Activated naive CD8-positive, alpha-beta T cell treated with anti-CD3 and anti-CD28 coated beads for 36 hours (primary cell): ENCODE measurements around the gene UVRAG. TPM values are rescaled to one million over a fixed set of nuclear protein-coding genes. Genes with fewer than 3 reads are reported as not detected.

Experiments
- DNase-seq: peaks from one replicate; pipeline ENCODE4 v3.0.0; 2021
- H3K27ac Mint-ChIP-seq: one replicate; pipeline ENCODE4 v1.8.0; 2022; ENCODE audit warnings: mild to moderate bottlenecking, moderate library complexity, mixed read lengths
- H3K27me3 Mint-ChIP-seq: one replicate; pipeline ENCODE4 v1.8.0; 2022; ENCODE audit warnings: mild to moderate bottlenecking, mixed read lengths
- H3K36me3 Mint-ChIP-seq: one replicate; pipeline ENCODE4 v1.8.0; 2021; ENCODE audit warnings: mild to moderate bottlenecking, mixed read lengths
- H3K4me1 Mint-ChIP-seq: one replicate; pipeline ENCODE4 v1.8.0; 2021; ENCODE audit warnings: mixed read lengths
- H3K4me3 Mint-ChIP-seq: one replicate; pipeline ENCODE4 v1.8.0; 2022; ENCODE audit warnings: mild to moderate bottlenecking, moderate library complexity, mixed read lengths
- H3K9me3 Mint-ChIP-seq: one replicate; pipeline ENCODE4 v1.8.0; 2022; ENCODE audit warnings: mixed read lengths
- total RNA-seq, 2 experiments: library from RNA; stranded (reverse); gene quantifications; one replicate each; pipeline ENCODE4 v1.2.3, GENCODE V29; 2021

UVRAG gene
- total RNA-seq, 2 experiments from 2014 or later = 16.8 to 17.7 TPM

GRCh38 chr11:75891947-75892739 lies 77.1 kb downstream of the UVRAG start:
- no peak for DNase-seq
- no peaks in the 10 kb centered on the region for H3K9me3 Mint-ChIP-seq
- H3K4me1 Mint-ChIP-seq = peaks cover 37% of the 10 kb centered on the region
- peaks cover 27% of the 10 kb centered on the region for H3K36me3 Mint-ChIP-seq
- H3K27me3 Mint-ChIP-seq = no peaks in the 10 kb centered on the region
- no peak overlapping the region for H3K4me3 Mint-ChIP-seq
- H3K27ac Mint-ChIP-seq = no peak overlapping the region

GRCh38 chr11:75893251-75893650 lies 78.2 kb downstream of the UVRAG start:
- DNase-seq = no peak
- H3K4me1 Mint-ChIP-seq = peaks cover 38% of the 10 kb centered on the region
- no peak overlapping the region for H3K4me3 Mint-ChIP-seq
- H3K9me3 Mint-ChIP-seq = no peaks in the 10 kb centered on the region
- H3K27ac Mint-ChIP-seq = peak overlapping the region; percentile 14
- H3K36me3 Mint-ChIP-seq = peaks cover 27% of the 10 kb centered on the region
- H3K27me3 Mint-ChIP-seq = no peaks in the 10 kb centered on the region

DNA sequence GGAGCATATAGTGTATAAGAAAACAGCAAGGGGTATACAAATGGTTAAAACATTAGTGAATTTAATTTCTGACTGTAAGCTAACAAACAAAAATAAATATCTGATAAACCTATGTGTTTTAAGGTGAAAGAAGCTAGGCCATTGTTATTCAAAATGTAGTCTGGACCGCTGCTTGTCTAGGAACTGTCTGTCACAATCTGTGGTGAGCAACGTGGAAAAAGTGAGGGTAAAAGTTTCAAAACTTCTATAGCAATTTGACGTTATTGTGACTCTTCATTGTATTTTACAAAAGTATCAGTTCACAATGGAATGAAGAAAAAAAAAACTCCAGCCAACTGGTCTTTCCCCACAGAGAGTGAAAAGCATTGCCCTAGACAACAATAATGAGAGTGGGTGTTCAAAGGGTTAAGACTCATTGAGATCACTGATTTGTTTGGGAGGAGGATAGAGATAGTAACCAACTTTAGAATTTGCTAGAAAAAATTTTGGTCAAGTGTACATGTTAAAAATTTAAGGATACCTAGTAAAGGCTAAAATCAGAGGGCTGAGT lies 79.1 kb downstream of the UVRAG start:
- Mint-ChIP-seq H3K27ac (peak overlapping the region; percentile 10), H3K9me3 (no peaks in the 10 kb centered on the region), H3K36me3 (peaks cover 27% of the 10 kb centered on the region), H3K4me1 (peaks cover 38% of the 10 kb centered on the region), H3K4me3 (no peak overlapping the region), H3K27me3 (no peaks in the 10 kb centered on the region)
- peak; percentile 8 for DNase-seq

- Mint-ChIP-seq H3K4me1 (peaks cover 27% of the 10 kb centered on the region), H3K9me3 (no peaks in the 10 kb centered on the region), H3K36me3 (peaks cover 18% of the 10 kb centered on the region), H3K27me3 (no peaks in the 10 kb centered on the region), H3K4me3 (no peak overlapping the region), H3K27ac (no peak overlapping the region)
- DNase-seq = no peak
Observed at GRCh38 chr11:75896843-75897419, 81.9 kb downstream of the UVRAG start.

DNA sequence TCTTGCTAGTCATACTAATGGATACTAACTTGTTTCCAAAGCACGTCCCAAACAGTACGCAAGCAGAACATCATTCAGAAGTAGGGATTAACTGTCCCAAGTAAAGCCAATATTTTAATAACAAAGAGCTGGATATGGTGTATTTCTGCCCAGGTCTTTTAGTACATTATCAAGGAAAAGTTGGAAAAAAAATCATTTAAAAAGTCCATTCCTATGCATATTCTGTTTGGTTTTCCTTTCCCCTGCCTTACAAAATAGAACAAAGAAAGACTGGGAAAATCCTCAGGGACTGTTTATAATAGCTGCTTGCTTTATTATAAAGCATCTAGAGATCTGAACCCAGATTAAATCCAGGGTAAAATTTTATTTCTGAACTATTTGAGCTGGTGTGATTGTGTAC lies 83.9 kb downstream of the UVRAG start:
- H3K27me3 Mint-ChIP-seq = no peaks in the 10 kb centered on the region
- DNase-seq = no peak
- no peak overlapping the region for H3K4me3 Mint-ChIP-seq
- peaks cover 18% of the 10 kb centered on the region for H3K4me1 Mint-ChIP-seq
- H3K27ac Mint-ChIP-seq = no peak overlapping the region
- H3K9me3 Mint-ChIP-seq = no peaks in the 10 kb centered on the region
- peaks cover 5% of the 10 kb centered on the region for H3K36me3 Mint-ChIP-seq

DNA sequence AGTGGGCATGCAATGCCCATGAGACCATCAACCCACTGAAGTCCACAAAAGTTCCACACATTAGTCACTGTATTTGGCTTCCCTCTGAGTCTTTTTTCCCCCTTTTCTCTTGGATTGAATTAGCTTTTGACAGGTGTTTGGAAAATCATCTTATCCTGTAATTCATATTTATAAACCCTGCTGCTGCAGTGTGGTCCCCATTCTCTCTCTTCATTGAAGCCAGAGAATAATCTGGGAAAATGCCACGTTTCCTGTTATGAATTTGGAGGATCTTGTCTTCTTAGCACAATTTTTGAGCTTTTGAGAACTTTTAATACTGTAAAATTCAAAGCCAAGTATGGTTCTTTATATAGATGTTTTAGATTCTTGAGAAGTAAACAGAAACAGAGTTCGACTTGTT lies 84.8 kb downstream of the UVRAG start:
- Mint-ChIP-seq H3K9me3 (no peaks in the 10 kb centered on the region), H3K36me3 (peaks cover 2% of the 10 kb centered on the region), H3K4me3 (no peak overlapping the region), H3K27me3 (no peaks in the 10 kb centered on the region), H3K27ac (no peak overlapping the region), H3K4me1 (peaks cover 13% of the 10 kb centered on the region)
- DNase-seq = no peak

GRCh38 chr11:75900848-75901247 lies 85.8 kb downstream of the UVRAG start:
- no peaks in the 10 kb centered on the region for H3K9me3 Mint-ChIP-seq
- H3K36me3 Mint-ChIP-seq = peaks cover 2% of the 10 kb centered on the region
- peaks cover 14% of the 10 kb centered on the region for H3K4me1 Mint-ChIP-seq
- H3K27me3 Mint-ChIP-seq = no peaks in the 10 kb centered on the region
- DNase-seq = no peak
- no peak overlapping the region for H3K4me3 Mint-ChIP-seq
- no peak overlapping the region for H3K27ac Mint-ChIP-seq

GRCh38 chr11:75902631-75903030 lies 87.6 kb downstream of the UVRAG start:
- no peaks in the 10 kb centered on the region for H3K27me3 Mint-ChIP-seq
- no peak overlapping the region for H3K27ac Mint-ChIP-seq

DNA sequence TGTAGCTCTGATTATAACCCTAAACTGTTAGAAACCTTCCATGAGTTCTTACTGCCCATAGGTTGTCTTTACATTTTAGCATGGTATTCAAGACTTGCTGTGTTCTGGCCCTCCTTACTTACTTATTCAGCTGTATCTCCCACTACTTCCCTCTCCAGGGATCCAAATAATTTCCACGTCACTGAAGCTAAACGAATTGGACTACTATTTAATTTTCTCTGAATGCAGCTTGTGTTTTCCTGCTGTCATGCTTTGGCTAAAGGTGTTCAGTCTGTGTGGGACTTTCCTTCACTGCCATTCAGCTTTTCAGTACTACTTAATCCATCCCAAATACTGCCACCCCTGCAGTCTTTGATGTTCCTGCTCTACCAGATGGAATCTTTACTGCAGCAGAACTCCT lies 88.3 kb downstream of the UVRAG start:
- H3K4me1 Mint-ChIP-seq = peaks cover 22% of the 10 kb centered on the region
- no peak overlapping the region for H3K4me3 Mint-ChIP-seq
- peaks cover 7% of the 10 kb centered on the region for H3K36me3 Mint-ChIP-seq
- H3K27me3 Mint-ChIP-seq = no peaks in the 10 kb centered on the region
- H3K27ac Mint-ChIP-seq = no peak overlapping the region
- H3K9me3 Mint-ChIP-seq = no peaks in the 10 kb centered on the region
- DNase-seq = no peak

More at GRCh38 chr11:75902631-75903030, 87.6 kb downstream of the UVRAG start:
- H3K4me3 Mint-ChIP-seq = no peak overlapping the region
- H3K9me3 Mint-ChIP-seq = no peaks in the 10 kb centered on the region
- no peak for DNase-seq
- H3K36me3 Mint-ChIP-seq = peaks cover 4% of the 10 kb centered on the region
- H3K4me1 Mint-ChIP-seq = peaks cover 17% of the 10 kb centered on the region

GRCh38 chr11:75905434-75905833 lies 90.4 kb downstream of the UVRAG start:
- DNase-seq = no peak
- H3K4me1 Mint-ChIP-seq = peaks cover 34% of the 10 kb centered on the region
- no peaks in the 10 kb centered on the region for H3K9me3 Mint-ChIP-seq
- H3K4me3 Mint-ChIP-seq = no peak overlapping the region
- no peak overlapping the region for H3K27ac Mint-ChIP-seq
- no peaks in the 10 kb centered on the region for H3K27me3 Mint-ChIP-seq
- H3K36me3 Mint-ChIP-seq = peaks cover 5% of the 10 kb centered on the region

DNA sequence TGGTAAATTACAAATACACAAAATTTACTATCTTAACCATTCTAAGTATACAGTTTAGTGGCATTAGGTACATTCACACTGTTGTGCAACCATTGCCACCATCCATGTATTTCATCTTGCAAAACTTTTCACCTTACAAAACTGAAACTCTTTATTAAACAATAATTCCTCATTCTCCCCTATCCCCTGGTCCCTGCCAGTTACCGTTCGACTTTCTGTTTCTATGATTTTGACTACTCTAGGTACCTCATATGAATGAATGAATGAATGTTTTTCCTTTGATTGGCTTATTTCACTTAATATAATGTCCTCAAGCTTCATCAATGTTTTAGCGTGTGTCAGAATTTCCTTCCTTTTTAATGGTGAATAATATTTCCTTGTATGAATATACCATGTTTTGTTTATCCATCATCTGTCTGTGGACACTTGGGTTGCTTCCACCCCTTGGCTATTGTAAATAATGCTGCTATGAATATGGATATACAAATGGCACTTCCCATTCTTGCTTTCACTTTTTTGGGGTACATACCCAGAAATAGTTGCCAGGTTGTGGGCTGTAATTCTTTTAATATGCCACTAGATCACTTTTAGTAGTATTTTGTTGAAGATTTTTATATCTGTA lies 93.0 kb downstream of the UVRAG start:
- Mint-ChIP-seq H3K27me3 (no peaks in the 10 kb centered on the region), H3K4me1 (peaks cover 32% of the 10 kb centered on the region)

DNA sequence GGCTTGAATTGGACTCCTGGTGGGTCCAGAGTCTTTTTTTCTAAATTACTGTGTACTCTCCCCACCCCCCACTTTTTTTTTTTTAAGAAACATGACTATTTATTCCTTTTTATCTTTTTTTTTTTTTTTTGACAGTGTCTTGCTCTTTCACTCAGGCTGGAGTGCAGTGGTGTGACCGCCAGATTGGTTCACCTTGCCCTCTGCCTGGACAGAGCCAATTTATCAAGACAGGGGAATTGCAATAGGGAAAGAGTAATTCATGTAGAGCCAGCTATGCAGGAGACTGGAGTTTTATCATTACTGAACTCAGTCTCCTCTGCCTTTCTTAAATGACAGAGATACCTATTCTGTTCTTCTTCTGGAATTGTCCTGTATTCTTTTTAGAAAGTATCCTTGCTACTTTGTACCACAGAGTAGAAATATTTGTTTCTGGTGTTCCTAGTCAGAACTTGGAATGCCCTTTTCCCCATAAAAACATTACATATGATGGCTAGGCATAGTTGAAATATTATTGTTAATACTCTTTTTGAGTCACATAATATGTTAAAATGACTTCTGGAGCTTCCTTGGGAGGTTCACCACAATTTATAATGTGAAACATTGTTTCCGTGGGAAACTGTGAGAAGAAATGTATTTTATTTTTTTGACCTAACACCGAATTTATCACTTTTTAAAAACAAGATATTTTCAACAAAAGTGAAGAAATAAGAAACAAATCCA lies 95.6 kb downstream of the UVRAG start:
- Mint-ChIP-seq H3K9me3 (no peaks in the 10 kb centered on the region), H3K27me3 (no peaks in the 10 kb centered on the region), H3K36me3 (peaks cover 20% of the 10 kb centered on the region), H3K4me3 (no peak overlapping the region), H3K4me1 (peaks cover 36% of the 10 kb centered on the region), H3K27ac (no peak overlapping the region)
- DNase-seq = no peak

More for the DNA sequence above, 93.0 kb downstream of the UVRAG start:
- Mint-ChIP-seq H3K9me3 (no peaks in the 10 kb centered on the region), H3K36me3 (peaks cover 17% of the 10 kb centered on the region), H3K4me3 (no peak overlapping the region), H3K27ac (peak overlapping the region; percentile 20)
- DNase-seq = no peak

DNA sequence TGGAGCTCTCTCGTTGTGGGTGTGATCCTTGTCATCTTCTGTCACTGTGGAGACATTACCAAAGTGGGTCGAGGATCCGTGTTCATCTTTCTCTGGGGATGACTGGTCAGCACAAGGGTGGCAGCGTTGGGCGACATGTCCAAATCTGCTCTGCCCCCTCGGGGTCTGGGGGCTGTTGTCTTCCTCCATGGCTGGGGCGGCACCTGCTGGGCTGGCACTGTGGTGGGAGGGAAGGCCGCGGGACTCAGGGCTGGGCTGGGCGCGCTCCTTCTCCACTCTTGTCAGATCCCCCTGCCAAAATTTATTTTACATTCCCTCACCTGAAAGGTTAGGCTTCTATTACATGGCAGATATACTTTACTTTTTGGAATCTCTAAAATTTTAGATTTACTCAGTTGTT lies 96.4 kb downstream of the UVRAG start:
- Mint-ChIP-seq H3K27ac (no peak overlapping the region), H3K9me3 (no peaks in the 10 kb centered on the region), H3K27me3 (no peaks in the 10 kb centered on the region), H3K4me1 (peaks cover 33% of the 10 kb centered on the region), H3K4me3 (no peak overlapping the region), H3K36me3 (peaks cover 22% of the 10 kb centered on the region)
- DNase-seq = no peak

- Mint-ChIP-seq H3K4me1 (peaks cover 15% of the 10 kb centered on the region), H3K4me3 (no peak overlapping the region), H3K9me3 (no peaks in the 10 kb centered on the region), H3K27me3 (no peaks in the 10 kb centered on the region), H3K27ac (no peak overlapping the region), H3K36me3 (peaks cover 19% of the 10 kb centered on the region)
- no peak for DNase-seq
Observed at GRCh38 chr11:75913984-75914383, 99.0 kb downstream of the UVRAG start.

DNA sequence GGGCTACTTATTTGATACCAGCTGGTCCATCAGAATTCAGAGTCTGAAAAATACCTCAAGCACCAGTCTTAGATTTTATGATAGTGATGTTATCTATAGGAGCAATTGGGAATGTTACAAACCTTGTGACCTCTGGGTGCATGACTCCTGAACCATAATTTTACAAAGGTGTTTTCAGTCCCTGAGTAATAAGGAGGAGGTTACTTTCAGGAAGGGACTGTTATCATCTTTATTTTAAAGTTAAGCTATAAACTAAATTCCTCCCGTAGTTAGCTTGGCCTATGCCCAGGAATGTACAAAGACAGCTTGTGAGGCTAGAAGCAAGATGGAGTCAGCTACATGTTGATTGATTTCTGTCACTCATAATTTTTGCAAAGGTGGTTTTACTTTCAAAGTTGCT lies 101.9 kb downstream of the UVRAG start:
- Mint-ChIP-seq H3K36me3 (peaks cover 23% of the 10 kb centered on the region), H3K27me3 (no peaks in the 10 kb centered on the region), H3K4me3 (no peak overlapping the region), H3K27ac (no peak overlapping the region), H3K9me3 (no peaks in the 10 kb centered on the region), H3K4me1 (peaks cover 17% of the 10 kb centered on the region)
- no peak for DNase-seq
